Inflammatory macrophage treated with lipopolysaccharide for 1 hour (primary cell): ENCODE measurements around the gene SYNPR.
A peak's percentile ranks its signal among the peaks of the same experiment; 100 is the strongest.
"Not testable (repeated sequence)": the region's sequence is repeated elsewhere in the genome, so short reads cannot be mapped to it uniquely, and the experiment has no call there.

Source experiments
- DNase-seq, 2 donors: peaks; one replicate each; pipeline ENCODE4 v3.0.0-alpha.2; 2020 to 2022

The SYNPR gene

DNA sequence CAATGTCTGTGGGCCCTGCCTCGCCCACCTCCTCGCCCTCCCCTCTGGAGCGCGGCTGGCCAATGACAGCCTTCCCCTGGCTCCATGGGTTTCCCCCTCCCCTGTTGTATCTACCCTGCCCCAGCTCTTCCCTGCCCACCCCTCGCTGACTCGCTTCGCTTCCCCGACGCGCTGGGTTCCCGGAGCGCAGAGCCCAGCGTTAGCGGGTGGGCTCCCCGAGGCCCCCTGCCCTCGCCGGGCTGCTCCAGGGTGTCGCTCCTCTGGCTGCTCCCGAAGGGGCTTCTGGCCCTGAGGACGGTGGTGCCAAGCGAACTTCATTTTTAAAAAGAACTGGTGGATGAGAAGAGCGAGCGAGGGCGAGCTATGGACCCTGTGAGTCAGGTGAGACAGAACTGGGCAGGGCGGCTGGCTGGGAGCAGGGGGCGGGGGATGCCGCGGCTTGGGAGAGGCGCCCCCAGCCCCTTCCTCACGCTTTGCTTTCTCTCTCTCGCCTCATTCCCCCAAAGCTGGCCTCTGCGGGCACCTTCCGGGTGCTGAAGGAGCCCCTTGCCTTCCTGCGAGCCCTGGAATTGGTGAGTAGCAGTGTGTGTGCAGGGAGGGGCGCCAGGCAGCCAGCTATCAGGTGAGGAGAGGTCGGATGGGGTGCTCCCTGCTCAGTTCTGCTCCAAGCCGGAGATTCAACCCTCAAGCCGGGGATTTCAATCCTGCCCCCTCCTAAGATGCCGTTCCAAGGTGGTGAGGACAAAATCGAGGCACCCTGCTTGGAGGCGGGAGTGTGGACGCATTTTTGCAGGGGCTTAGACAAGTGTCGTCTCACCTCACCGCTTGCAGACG lies at the start of gene SYNPR:
Gene SYNPR, plus strand, starts transcription at position 138 of the 834 bp plus-strand sequence.
- no peak for DNase-seq

DNA sequence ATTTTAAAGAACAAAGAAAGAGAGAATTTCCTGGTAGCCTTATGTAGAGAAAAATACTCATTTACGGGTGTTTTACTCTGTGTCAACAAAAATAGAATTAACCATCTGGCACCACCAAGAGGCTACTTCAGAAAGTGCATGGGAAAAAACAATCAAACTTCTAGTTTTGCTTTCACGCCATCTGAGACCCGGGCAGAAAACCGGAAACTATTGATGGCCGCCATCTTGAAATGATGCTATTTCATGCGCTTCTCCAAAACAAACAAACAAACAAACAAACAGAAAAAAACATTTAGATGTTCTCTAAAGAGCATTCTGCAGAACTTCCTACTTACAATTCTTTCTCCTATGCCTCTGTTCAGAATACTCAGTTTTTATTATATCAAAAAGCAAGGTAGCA lies 49.4 kb upstream of the SYNPR start:
- peak in 1 of 2 donors; percentile 2 for DNase-seq

DNA sequence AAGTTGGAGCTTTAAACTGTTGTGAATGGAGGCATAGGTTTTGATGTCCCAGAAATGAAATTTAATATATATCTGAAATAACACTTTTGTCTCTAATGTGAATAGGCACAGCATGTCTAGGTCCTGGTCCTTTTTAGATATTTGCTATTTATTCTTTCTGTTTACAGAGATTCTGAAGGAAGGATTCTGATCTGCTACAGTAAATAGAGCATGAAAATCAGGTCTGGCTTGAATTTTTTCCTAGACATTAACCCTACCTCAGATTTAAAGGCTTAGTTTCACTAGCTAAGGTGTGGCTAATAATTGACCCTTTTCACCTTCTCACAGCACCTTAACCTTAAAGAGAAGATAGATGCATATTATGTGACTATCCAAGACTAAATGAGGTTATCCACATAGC lies 48.0 kb upstream of the SYNPR start:
- no peak for DNase-seq

DNA sequence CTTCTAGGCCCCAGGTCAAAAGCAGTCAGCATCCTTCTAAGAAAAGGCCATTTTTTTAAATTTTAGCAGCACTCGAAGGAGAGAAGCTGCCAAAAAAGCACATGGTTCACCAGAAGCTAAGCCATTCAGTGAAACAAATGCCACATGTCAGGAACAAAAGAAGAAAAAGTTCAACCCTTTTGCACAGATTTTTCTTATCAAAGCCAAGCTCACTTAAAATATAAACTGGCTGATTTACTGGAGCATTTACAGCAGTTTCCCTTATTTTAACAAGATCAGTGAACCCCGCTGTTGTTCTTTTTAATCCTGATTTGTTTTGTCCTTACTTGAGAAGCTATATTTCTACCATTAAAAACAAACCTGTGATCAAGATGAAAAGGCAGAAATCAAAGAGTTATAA lies 46.5 kb upstream of the SYNPR start:
- no peak for DNase-seq

DNA sequence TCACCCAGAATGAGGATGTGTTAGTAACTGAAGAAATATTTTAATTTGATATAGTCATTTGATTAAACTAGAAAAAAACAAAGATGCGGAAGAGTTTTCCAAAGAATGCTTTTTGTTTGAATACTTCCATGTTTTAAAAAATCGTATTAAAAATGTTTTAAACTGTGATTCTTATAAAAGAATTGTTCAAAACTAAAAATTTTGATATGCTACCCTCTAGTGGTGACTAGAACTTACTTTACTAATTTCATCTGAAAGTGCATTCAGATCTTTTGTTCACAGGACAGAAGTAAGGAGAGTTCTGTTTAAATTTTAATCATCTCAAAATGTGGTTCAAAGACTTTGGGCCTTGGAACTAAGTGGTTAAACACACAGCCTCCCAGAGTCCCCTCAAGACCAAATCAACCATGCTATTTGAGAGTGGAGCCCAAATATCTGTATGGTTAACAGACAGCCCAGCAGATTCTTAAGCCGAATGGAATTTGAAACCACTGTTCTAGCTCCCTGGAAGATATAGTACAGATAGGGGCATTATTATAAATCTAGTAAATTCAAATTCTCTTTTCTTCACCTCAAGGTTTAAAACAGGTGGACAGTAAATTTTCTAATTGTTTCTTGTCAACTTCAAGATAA lies 45.2 kb upstream of the SYNPR start:
- DNase-seq, result no peak

DNA sequence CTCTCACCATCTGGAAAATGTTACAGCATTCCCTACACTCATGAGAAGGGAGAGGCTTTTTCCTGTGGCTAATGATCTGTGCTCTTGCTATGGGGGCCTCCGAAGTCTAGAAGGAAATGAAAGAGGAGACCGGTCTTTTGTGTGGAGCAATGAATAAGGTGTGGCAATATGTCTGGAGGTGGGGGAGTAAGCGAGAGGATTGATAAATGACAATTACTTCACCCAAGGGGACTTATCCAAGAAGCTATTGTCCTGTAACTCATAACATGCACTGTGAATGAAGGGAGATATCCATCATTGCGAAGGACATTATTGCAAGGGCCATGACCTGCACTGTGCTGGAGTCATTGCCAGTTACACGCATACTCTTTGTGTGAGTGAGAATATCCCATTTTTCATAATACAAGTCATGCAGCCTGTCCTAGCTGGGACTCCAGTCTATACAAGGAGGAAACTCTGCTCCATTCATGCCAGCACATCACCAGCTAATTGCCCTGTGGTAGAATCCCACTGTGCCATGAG lies 37.7 kb upstream of the SYNPR start:
- DNase-seq, result no peak

DNA sequence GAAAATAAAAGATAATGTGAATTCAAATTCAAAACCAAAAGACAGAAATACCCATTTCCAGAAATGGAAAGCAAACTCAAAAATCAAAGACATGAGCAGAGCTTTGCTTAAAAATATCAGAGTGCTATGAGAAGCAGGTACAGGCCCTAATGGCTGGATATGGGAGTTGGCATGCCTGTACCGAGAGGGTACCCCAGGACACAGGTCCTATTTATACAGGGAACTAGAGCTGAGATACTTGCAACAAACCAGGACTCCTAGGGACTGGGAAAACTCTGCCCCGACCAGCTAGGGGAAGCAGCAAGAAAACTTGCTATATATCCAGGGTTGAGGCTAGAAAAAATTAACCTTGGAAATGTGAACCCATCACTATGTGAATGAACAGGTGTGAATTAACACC lies 36.0 kb upstream of the SYNPR start:
- DNase-seq, result no peak

DNA sequence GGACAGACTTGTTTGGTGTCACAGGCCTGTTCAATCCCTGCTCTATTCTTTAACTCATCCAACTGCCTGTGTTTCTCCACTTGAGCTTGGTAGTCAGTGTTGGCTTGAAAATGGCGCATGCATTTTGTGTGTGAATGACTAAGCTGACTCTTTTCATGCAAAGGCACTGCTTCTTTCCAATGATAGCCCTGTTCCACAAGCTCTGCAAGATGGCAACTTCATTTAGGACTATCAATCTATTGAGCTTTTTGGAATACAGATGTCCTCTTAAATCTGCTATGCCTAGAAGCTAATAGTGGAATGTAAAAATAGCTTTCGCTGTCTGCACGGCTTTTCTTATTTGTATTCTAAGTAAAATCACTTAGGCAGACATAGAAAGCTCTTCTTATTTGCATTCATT lies 33.6 kb upstream of the SYNPR start:
- no peak for DNase-seq

DNA sequence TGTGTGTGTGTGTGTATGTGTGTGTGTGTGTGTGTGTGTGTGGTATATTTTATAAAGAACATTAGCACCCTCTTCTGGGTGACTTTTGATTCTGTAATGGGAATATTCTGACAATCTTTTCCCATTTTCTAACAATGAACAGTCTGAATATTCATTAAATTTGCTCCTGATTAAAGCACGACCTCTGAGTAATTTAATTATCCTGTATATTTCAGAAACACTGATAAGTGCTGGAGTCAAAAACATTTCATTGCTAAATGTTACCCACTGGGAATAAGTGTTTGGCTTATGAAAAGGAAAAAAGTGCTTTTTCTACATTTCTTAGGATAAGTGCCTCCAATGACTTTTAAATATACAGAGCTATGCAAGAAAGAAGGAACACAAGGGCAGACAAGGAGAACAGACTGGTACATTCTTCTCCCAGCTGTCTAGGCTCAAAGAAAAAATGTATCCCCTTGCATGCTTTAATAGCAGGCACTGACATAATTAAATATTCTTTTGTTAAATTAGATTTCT lies 32.3 kb upstream of the SYNPR start:
- DNase-seq, result no peak

DNA sequence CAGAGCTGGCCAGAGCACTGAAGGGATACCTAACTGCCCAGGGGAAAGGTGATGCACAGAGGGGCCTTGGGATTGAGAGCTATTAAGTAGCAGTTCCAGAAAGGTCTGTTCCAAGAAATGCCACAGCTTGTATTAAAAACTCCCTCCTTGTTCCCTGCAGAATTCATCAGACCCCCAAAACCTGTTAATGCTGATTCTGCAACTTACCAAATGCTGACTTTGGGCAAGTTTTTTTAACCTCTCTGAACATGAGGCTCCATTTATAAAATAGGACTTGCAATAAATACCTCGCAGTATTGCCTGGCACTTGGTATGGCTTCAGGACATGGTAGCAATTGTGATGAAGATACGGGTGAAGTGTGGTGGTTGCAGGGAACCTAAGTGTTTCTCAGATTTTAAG lies 30.1 kb upstream of the SYNPR start:
- DNase-seq, result no peak

DNA sequence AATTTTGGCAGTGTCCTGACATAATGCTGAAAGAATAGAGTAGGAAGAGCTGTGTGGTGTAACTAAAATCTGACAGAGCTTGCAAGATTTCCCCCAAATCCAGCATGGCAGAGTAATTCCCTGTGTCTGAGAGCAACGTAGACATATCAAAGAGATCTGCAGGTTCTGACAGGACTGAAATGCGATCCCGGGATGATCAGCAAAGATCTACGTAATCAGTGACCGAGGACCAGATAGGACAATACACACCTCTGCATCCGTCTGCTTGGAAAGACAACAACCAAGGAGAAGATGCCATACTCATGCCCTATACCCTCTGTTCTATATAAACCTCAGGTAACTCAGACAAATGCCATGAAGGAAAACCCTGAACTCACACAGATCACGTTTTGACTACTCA lies 26.6 kb upstream of the SYNPR start:
- DNase-seq, result no peak

DNA sequence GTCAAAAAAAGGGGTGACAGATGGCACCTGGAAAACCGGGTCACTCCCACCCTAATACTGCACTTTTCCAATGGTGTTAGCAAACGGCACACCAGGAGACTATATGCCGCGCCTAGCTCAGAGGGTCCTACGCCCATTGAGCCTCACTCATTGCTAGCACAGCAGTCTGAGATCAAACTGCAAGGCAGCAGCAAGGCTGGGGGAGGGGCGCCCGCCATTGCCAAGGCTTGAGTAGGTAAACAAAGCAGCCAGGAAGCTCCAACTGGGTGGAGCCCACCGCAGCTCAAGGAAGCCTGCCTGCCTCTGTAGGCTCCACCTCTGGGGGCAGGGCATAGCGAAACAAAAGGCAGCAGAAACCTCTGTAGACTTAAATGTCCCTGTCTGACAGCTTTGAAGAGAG lies 22.3 kb upstream of the SYNPR start:
- DNase-seq, result not testable (repeated sequence)

DNA sequence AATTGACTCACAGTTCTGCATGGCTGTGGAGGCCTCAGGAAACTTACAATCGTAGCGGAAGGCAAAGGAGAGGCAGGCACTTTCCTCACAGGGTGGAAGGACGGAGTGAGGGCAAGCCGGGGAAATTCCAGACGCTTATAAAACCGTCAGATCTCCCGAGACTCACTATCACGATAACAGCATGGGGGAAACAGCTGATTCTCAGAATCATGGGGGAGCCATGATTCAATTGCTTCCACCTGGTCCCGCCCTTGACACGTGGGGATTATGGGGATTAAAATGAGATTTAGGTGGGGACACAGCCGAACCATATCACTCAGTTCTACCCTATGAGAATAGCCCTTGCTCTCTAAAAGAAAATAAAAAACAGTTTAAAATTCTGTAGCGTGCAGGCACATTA lies 13.4 kb upstream of the SYNPR start:
- no peak for DNase-seq

DNA sequence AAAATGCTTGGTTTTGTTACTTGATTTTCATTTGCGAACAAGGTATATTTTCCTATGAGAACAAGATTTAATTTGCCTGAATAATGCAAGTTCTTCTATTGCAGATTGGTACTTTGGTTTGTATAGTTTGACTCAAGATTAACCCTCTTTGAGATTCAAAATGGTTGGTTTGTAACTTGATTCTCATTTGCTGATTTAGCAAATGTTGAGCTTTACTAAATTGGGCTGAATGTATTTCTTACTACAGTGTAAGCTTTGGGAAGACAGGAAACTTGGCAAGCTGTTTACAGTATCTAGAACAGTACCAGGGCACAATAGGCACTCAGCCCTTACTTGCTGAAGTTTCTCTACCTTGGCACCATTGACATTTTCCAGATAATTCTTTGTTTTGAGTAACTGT lies 3.7 kb upstream of the SYNPR start:
- DNase-seq, result no peak

DNA sequence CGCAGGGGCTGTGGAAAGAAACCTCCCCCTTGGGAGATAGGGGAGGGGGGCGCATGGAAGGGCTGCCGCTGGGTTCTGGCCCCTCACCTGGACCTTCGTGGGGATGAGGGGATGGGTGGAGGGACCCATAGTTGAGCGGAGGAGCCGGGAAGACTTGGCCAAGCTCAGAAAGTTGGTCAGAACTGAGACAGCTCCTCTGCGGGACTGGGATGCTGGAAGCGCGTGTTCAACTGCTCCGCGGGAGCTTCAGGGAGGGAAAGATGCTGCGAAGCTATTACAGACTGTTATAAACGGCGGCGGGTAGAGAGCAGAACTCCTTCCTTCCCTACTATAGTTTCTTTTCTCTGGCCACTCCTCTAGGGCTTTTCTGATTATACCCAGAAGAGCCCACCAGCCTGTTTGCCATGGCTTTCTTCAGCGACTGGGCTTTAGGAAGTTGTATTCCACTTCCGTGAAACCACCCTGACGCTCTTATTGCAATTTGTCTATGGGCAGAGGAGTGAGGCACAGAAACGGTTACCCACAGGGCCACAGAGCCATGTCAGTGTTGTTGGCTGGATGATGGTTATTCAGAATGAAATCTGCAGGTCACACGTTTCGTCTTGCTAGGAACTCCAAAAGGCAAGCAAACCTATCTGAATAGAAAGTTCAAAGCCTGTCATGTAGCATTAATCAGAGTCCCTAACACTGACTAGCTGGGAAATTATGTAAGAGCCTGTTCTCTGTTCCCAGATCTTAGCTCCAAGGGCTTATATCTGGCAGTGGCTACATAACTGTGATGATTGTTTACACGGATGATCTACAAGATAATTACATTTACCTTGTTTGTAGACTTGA lies 1.1 kb downstream of the SYNPR start:
- no peak for DNase-seq

DNA sequence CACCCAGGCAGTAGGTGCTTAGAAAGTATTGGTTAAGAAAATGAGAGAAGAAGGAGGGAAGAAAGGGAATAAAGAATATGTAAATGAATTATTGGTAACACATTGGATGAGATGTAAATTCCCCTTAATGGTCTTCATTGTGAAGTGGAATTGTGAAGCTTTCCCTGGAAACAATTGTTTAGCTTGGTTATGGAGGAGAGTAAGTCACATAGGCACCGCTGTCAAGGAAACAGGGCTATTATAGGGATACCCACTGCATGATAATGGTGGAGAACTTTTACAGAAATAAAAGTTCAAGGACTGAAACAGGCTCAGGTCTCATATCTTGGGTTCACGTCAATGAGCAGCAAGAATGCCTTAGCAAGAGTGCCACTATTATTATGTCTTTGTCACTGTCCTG lies 9.5 kb downstream of the SYNPR start:
- DNase-seq, result no peak

DNA sequence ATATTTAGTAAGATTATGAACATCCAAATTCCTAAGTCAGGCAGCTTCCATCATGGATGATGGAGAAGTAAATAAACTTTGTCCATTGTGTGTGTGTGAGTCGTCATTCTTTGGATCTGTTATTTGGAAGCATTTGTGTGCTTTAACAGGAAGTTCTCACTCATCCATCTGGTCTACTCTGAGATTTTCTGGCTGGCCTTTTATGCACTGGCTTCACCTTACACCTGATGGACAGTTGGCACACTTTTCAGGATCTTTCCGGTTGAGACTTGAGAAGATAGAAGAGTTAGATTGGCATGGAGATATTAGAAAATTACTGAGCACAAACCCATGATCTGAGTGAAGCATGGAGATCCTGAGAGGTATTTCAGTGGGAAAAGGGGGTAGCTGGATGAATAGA lies 12.6 kb downstream of the SYNPR start:
- no peak for DNase-seq

DNA sequence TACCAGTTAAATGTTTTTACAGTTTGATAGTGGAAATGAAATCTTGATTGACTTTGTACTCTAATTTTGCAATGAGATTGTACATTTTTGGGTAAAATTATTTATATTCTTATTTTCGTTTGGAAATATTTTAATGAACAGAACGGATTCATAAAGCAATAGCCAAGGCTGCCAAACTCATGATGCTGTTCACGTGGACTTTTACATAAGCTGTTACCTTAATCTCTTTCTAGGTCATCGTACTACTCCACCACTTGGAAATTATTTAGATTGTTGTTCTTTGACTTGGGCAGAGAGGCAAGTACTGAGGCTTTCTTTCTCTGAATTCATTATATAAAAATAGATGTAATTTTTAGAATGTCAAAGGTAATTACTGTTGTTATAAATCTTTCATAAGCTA lies 16.2 kb downstream of the SYNPR start:
- DNase-seq, result no peak

DNA sequence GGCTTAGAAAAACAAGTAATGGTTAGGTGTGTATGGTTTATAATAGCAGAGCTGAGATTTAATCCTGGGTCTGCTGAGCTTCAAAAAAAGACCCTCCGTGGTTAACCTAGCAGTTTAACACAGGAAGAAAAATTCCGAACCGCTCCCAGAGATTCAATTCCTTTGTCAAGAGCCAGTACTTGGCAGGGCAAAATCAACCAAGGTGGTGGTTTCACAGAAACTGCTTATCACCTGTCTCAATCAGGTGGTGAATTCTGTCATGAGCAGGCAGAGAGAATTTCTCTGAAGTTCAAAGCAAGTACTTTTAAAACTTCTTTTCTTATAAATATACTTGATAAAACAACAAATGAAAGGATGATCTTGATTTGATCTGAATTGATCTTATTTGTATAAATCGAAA lies 17.2 kb downstream of the SYNPR start:
- DNase-seq, result no peak

DNA sequence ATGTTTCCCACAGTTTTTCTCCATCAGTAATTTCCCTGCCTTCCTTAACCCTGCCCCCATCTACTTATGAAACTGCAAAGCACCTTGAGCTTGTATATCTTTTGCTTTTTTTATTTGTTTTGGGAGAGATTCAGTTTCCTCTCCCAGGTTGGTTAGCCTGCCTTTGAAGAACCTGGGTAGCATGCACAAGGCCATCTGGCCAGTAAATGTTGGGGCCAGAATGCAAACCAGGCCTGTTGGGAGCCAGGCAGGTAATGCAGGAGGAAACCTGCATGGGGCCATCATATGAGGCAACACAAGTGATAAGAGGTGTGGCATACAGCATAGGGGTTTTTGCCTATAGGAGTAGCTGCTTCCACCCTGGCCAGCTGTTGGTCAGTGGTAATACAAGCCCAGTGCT lies 17.7 kb downstream of the SYNPR start:
- DNase-seq, result no peak

DNA sequence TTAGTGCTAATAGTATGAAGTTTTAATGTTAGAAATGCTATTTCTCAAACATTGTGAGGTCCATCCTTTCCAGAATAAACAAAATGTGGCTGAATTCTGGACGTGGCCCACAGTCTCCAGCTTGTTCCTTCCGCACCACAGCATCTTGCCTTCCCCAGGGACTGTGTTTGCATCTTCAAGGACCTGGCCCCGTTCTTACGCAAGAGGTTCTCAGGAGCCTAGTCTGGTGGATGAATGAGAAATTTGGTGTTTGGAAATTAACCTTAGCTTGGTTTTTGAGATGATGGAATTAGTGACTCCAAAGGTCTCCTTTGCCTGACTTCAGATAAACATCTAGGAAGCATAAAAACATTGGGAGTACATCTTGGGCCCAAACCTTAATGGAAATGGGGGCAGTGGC lies 18.1 kb downstream of the SYNPR start:
- DNase-seq, result no peak

DNA sequence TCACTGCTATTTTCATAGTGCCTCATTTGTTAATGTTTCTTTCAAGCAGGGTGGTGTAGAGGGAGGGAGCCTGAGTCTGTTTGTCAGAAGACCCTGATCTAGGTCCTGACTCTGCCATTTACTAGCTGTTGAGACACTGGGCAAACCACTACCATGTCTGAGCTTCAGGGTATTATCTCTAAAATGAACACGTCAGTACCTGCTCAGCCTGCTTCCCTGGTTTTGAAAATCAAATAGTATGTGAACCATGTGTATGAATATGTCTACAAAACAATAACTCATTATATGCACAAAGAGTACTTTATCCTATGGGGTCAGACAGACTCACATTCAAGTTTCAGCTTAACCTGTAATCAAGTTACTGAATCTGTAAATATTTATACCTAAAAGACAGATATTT lies 25.1 kb downstream of the SYNPR start:
- no peak for DNase-seq

DNA sequence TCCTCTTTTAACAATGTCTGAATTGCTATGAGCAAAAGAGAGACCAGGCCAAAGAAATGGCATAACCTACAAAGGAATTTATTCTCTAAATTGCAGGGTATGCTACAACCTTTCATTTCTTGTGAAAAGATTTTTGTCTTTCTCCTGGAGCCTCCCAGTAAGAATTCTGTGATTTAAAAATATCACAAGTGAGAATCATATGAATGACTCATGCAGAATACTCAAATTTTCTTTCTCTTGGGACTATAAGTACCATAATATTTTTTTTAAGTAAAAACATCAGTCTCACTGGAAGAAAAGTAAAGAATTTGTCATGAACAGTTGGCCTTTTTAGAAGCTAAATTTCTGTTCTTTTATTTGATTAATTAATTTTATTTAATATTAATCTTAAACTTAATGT lies 26.3 kb downstream of the SYNPR start:
- DNase-seq, result no peak
